Measurements from ENCODE around the gene UGT1A10.

GRCh38 chr2:233686928-233687327 is 50.7 kb downstream of the UGT1A10 start:
- TF ChIP-seq, protein P1, sequence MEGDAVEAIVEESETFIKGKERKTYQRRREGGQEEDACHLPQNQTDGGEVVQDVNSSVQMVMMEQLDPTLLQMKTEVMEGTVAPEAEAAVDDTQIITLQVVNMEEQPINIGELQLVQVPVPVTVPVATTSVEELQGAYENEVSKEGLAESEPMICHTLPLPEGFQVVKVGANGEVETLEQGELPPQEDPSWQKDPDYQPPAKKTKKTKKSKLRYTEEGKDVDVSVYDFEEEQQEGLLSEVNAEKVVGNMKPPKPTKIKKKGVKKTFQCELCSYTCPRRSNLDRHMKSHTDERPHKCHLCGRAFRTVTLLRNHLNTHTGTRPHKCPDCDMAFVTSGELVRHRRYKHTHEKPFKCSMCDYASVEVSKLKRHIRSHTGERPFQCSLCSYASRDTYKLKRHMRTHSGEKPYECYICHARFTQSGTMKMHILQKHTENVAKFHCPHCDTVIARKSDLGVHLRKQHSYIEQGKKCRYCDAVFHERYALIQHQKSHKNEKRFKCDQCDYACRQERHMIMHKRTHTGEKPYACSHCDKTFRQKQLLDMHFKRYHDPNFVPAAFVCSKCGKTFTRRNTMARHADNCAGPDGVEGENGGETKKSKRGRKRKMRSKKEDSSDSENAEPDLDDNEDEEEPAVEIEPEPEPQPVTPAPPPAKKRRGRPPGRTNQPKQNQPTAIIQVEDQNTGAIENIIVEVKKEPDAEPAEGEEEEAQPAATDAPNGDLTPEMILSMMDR (conservative IDR thresholded peaks at IDR 0.05; ENCODE audit: low read length), result no peak
- no peak for TF ChIP-seq EZH2phosphoT487 (IDR thresholded peaks at IDR 0.05; ENCODE audit: borderline replicate concordance)

All from Loucy (cell line).